Activated CD4-positive, alpha-beta T cell treated with anti-CD3 and anti-CD28 coated beads, Interleukin-2, amount 10 ng/mL, durations not matched to agents 7 days and 5 days (primary cell): Measurements from ENCODE around the gene SCT. TPM values are rescaled to one million over a fixed set of nuclear protein-coding genes. Genes with fewer than 3 reads are reported as not detected.

Source experiments
- CTCF ChIA-PET: fragments of 350-600 bp; sonication (Branson Sonifier 250); formaldehyde crosslinking; loops from one replicate; lab custom pipeline; 2021; ENCODE audit warnings: antibody characterized with exemption; lab: Charles Lee
- POLR2A ChIA-PET: fragments of 350-600 bp; sonication (Branson Sonifier 250); formaldehyde crosslinking; loops from one replicate; lab custom pipeline; 2021; ENCODE audit warnings: antibody characterized with exemption; lab: Charles Lee
- DNase-seq: peaks from one replicate; pipeline ENCODE4 v3.0.0-alpha.2; 2020
- H3K27ac Mint-ChIP-seq: one replicate; pipeline ENCODE4 v1.8.0; 2021; ENCODE audit warnings: mild to moderate bottlenecking, moderate library complexity, mixed read lengths
- H3K27me3 Mint-ChIP-seq: one replicate; pipeline ENCODE4 v1.8.0; 2021; ENCODE audit warnings: mixed read lengths
- H3K36me3 Mint-ChIP-seq: one replicate; pipeline ENCODE4 v1.8.0; 2021; ENCODE audit warnings: low read depth, mixed read lengths
- H3K4me1 Mint-ChIP-seq: one replicate; pipeline ENCODE4 v1.8.0; 2021; ENCODE audit warnings: mixed read lengths
- H3K4me3 Mint-ChIP-seq: one replicate; pipeline ENCODE4 v1.8.0; 2021; ENCODE audit warnings: mild to moderate bottlenecking, moderate library complexity, mixed read lengths
- H3K9me3 Mint-ChIP-seq: one replicate; pipeline ENCODE4 v1.8.0; 2021; ENCODE audit warnings: mixed read lengths
- total RNA-seq, 2 experiments: library from RNA; stranded (reverse); gene quantifications; one replicate each; pipeline ENCODE4 v1.2.3, GENCODE V29; 2021

Gene SCT
- total RNA-seq, 2 experiments from 2014 or later, result not detected

DNA sequence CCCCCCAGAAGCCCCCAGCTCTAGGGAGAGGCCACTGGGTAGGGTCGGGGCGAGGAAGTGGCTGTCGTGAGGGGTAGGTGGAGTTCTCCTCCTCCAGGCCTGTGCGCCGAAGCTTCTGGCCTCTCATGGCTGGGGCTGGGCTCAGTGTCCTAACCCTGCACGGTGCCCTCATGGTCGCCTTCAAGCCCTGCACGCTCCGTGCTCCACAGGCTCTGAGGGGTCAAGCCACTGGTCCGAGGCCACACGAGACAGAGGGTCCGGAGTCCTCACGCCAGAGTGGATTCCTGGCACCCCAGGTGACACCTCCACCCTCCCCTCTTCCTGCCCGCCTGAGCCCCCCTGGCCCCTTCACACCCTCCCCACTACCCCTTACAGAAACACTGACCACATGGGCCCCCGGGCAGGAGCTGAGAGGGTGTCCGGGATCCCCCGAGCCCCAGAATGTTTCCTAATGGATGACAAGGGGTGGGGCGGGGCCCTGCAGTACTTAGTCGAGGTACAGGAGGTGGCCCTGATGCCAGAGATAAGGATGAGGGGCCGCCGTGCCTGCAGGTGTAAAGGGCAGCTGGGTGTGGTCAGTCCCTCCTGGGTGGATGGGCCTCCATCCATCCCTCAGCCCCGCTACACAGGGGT, 1.2 kb downstream of the SCT start:
- DNase-seq, result no peak
- CTCF ChIA-PET, result interaction anchor here (0.6 to 0.8 kb wide), 2 partner anchors 10 to 68 kb away, joined by 3 read pairs; partner anchors contain the start of gene IRF7
- POLR2A ChIA-PET, result no interaction called here
- H3K27me3 Mint-ChIP-seq, result peaks cover 25% of the 10 kb centered on the region
- H3K4me1 Mint-ChIP-seq, result peaks cover 21% of the 10 kb centered on the region
- H3K9me3 Mint-ChIP-seq, result no peaks in the 10 kb centered on the region
- H3K27ac Mint-ChIP-seq, result no peak overlapping the region
- no peak overlapping the region for H3K4me3 Mint-ChIP-seq
- peaks cover 2% of the 10 kb centered on the region for H3K36me3 Mint-ChIP-seq

DNA sequence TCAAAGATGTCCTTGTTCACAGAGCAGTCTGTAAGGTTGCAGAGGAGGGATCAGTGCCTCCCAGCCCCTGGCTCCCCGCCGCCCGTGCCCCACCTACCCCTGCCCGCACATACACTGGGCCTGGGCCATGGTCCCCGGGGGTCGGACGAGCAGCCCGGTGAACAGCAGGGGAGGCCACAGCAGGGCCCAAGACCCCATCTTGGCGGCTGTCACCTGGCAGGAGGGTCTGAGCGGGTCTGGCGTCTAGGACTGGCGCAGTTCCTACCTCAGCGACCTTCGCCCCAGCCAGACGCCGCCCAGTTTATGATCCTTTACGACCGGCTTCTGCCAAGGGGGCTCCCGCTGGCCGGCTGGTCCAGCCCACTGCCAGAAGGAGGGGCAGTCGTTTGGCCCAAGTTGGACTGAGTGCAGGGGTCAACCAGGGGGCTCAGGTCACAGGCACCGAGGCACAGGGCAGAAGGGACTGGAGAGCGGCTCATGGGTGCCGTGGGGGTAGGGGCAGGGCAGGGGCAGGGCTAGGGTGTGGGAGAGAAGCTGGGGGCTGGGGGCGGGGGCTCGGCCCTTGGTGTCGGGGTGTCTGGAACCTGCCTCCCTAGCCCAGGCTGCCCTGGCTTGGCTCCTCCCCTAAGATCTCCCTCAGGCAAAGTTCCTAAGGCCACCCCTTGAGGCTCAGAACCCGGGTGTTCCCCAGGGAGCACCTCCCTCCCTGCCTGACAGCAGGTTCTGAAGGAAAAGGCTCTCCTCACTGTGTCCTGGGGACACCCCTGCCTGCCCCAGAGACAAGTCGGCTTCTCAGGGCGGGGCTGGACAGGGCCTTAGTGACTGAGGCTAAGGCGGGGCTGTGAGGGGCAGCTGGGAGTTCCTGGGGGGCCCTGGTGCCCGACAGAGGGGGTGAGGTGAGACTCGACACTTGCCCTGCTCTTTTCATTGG, 2.0 kb downstream of the SCT start, which contains the start of gene CDHR5:
CDHR5 (minus strand) TSS at position 251 of the 931 bp plus-strand sequence; CDS start at position 198, 53 bp downstream.
- POLR2A ChIA-PET, result no interaction called here
- peaks cover 25% of the 10 kb centered on the region for H3K27me3 Mint-ChIP-seq

DNA sequence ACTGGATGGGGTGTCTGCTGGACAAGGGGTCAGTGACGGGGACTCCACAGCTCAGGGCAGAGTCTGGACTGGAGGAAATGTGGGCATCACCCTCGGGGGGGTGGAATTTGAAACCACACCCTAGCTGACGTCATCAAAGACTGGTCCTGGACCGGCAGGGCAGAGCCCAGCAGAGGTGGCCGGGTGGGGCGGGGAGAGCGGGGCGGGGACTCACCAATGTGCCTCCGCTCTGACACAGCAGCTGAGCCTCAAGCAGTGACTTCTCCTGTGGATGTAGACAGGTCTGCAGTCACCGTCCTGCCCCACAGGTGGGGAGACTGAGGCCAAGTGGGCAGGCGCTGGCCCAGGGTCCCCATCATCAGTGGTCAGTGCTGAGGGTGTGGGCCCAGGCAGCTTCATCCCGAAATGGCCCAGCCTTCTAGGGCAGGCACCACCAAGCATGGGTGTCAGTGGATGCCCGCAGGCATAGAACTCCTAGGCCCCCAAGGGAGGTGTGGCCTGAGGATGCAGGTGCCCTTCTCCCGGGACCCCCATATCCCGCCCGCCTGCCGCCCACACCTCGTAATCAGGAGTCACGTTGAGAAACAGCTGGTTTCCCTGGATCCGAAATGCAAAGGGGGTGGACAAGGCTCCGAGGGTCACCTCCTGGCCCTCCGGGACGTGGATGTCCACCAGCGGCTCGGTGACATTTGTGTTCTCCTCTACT, 2.8 kb downstream of the SCT start:
- Mint-ChIP-seq H3K4me1 (peaks cover 15% of the 10 kb centered on the region), H3K9me3 (no peaks in the 10 kb centered on the region), H3K27ac (no peak overlapping the region), H3K27me3 (peaks cover 22% of the 10 kb centered on the region), H3K4me3 (no peak overlapping the region), H3K36me3 (no peaks in the 10 kb centered on the region)
- no peak for DNase-seq
- CTCF ChIA-PET, result interaction anchor here (1.9 kb wide), 1 partner anchor 72 kb away, joined by 8 read pairs; no protein-coding TSS in a partner anchor
- POLR2A ChIA-PET, result no interaction called here

More for the DNA sequence above, 2.0 kb downstream of the SCT start, which contains the start of gene CDHR5:
- no peak for DNase-seq
- peaks cover 2% of the 10 kb centered on the region for H3K36me3 Mint-ChIP-seq
- no peaks in the 10 kb centered on the region for H3K9me3 Mint-ChIP-seq
- CTCF ChIA-PET, result interaction anchor here (0.8 to 1.9 kb wide), 2 partner anchors 9 to 71 kb away, joined by 3 to 8 read pairs; partner anchors contain the start of gene IRF7
- H3K4me3 Mint-ChIP-seq, result no peak within 1 kb of the TSS
- H3K27ac Mint-ChIP-seq, result no peak within 1 kb of the TSS
- peaks cover 21% of the 10 kb centered on the region for H3K4me1 Mint-ChIP-seq

DNA sequence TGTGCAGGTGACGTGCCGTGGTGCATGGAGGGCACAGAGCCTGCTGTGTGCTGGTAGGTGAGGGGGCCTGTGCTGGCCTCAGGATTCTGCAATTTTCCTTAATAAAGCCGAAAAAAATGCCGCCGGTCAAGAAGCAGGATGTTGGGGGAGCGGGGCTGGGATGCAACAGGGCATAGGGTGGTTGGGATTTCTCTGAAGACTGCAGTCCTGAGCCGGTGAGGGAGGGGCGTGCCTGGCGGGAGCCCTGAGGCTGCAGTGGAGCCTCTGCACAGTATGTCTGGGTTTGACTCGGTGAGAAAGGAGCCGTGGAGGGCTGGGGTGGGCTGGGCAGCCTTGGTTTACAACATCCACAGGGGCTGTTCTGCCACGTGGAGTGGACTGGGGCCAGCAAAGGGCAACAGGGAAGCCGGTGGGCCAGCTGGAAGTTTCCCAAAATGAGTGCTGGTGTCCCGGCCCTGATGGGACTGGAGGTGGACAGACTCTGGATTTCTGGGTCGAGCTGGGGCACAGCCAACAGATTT, 3.6 kb downstream of the SCT start:
- Mint-ChIP-seq H3K36me3 (no peaks in the 10 kb centered on the region), H3K4me1 (peaks cover 8% of the 10 kb centered on the region), H3K27me3 (peaks cover 17% of the 10 kb centered on the region), H3K4me3 (no peak overlapping the region), H3K9me3 (no peaks in the 10 kb centered on the region), H3K27ac (no peak overlapping the region)
- CTCF ChIA-PET, result interaction anchor here (1.9 kb wide), 1 partner anchor 73 kb away, joined by 8 read pairs; no protein-coding TSS in a partner anchor
- DNase-seq, result no peak
- POLR2A ChIA-PET, result no interaction called here

DNA sequence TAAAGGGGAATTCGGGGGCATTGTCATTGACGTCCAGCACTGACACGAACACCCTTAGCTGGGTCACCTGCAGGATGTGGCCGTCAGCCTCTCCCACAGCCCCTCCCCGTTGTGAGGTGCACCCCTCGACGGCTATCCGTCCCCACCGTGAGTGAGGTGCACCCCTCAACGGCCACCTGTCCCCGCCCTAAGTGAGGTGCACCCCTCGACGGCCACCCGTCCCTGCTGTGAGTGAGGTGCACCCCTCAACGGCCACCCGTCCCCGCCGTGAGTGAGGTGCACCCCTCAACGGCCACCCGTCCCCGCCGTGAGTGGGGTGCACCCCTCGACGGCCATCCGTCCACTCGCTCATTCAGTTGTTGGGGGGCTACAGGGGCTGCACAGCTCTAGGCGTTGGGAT, 5.1 kb downstream of the SCT start:
- Mint-ChIP-seq H3K36me3 (no peaks in the 10 kb centered on the region), H3K4me1 (peaks cover 1% of the 10 kb centered on the region), H3K27ac (no peak overlapping the region), H3K9me3 (no peaks in the 10 kb centered on the region), H3K27me3 (peaks cover 7% of the 10 kb centered on the region), H3K4me3 (no peak overlapping the region)
- ChIA-PET CTCF (no interaction called here), POLR2A (no interaction called here)
- no peak for DNase-seq

DNA sequence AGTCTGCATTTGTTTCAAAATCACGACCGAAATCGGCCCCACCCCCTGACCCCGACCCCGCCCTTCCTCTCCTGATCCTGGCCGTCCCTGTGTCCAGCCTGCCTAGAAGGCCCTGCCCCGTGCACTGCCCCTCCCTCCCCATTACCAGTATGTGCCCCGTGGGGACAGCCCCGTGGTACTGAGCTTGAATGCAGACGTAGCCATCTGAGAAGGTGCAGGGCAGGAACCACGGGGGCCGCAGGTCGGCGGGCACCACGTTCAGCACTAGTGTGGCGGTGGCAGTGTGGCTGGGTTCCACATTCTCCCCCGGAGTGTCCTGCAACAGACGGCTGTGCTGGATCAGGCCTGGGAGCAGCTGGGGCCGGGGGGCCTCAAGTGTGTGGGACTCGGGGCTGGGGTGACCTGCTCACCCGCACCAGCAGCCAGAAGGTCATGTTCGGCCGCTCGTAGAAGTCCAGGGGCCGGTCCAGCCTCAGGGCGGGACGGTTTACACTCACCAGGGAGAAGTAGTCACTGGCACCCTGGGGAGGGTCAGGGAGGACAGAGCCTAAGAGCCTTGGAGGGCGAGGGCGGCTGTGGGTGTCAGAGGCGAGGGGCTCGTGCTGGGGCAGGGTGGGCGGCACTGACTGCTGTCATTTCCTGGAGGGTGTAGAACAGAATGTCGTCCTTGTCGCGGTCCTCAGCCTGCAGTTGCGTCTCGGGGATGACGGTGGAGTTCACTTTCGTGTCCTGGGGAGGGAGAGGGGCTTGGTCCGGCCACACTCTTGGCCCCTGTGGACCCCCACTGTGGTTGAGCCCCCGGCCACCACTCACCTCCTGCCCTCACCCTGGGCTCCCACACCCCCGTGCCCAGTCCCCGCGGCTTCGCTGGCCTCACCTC, 5.8 kb downstream of the SCT start:
- H3K27ac Mint-ChIP-seq, result no peak overlapping the region
- no peaks in the 10 kb centered on the region for H3K9me3 Mint-ChIP-seq
- POLR2A ChIA-PET, result interaction anchor here (0.8 kb wide), 1 partner anchor 8 kb away, joined by 7 read pairs; no protein-coding TSS in a partner anchor
- H3K36me3 Mint-ChIP-seq, result no peaks in the 10 kb centered on the region
- H3K4me3 Mint-ChIP-seq, result no peak overlapping the region
- DNase-seq, result no peak
- H3K27me3 Mint-ChIP-seq, result peaks cover 2% of the 10 kb centered on the region
- CTCF ChIA-PET, result no interaction called here
- H3K4me1 Mint-ChIP-seq, result peaks cover 8% of the 10 kb centered on the region

DNA sequence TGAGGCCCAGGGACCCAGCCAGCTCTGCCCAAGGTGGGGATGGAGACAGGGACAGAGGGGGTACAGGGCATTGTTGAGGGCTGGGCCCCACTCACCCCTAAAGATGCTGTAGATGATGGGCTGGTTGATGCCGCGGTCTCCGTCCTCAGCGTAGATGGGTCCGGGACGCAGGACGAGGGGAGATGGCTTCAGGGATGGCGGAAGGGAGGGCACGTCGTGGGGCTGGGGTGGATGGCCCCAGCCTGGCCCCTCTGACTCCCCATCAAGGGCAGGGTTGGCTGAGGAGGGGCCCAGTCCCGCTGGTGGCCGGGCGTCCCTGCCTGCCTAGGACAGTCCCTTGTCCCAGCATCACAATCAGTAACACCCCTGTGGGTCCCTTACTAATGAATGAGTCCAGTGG, 6.8 kb downstream of the SCT start:
- no peaks in the 10 kb centered on the region for H3K27me3 Mint-ChIP-seq
- H3K27ac Mint-ChIP-seq, result no peak overlapping the region
- ChIA-PET CTCF (no interaction called here), POLR2A (no interaction called here)
- H3K4me1 Mint-ChIP-seq, result peaks cover 12% of the 10 kb centered on the region
- H3K36me3 Mint-ChIP-seq, result peaks cover 3% of the 10 kb centered on the region
- H3K4me3 Mint-ChIP-seq, result no peak overlapping the region
- no peaks in the 10 kb centered on the region for H3K9me3 Mint-ChIP-seq
- no peak for DNase-seq

DNA sequence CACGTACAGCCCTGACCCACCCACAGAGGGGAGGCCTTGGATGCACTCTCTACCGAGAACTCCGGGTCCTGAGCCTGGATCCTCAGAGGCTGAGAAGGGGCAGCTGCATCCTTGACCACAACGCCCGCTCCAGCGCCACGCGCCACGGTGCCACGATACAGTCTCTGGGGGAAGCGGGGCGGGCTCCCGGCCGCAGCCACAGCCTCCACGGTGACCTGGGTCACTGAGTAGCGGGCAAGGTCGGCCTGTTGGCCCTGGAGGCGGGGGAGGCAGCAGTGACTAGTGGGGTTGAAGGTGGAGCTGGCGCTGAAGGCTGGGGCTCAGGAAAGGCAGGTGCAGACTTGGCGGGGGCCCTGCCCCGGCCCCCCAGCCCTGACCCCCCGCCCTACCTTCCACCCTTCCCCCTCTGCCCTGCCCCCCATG, 7.3 kb downstream of the SCT start:
- ChIA-PET POLR2A (no interaction called here), CTCF (no interaction called here)
- DNase-seq, result no peak
- no peaks in the 10 kb centered on the region for H3K27me3 Mint-ChIP-seq
- H3K36me3 Mint-ChIP-seq, result peaks cover 6% of the 10 kb centered on the region
- H3K27ac Mint-ChIP-seq, result no peak overlapping the region
- H3K4me3 Mint-ChIP-seq, result no peak overlapping the region
- H3K9me3 Mint-ChIP-seq, result no peaks in the 10 kb centered on the region
- peaks cover 12% of the 10 kb centered on the region for H3K4me1 Mint-ChIP-seq

DNA sequence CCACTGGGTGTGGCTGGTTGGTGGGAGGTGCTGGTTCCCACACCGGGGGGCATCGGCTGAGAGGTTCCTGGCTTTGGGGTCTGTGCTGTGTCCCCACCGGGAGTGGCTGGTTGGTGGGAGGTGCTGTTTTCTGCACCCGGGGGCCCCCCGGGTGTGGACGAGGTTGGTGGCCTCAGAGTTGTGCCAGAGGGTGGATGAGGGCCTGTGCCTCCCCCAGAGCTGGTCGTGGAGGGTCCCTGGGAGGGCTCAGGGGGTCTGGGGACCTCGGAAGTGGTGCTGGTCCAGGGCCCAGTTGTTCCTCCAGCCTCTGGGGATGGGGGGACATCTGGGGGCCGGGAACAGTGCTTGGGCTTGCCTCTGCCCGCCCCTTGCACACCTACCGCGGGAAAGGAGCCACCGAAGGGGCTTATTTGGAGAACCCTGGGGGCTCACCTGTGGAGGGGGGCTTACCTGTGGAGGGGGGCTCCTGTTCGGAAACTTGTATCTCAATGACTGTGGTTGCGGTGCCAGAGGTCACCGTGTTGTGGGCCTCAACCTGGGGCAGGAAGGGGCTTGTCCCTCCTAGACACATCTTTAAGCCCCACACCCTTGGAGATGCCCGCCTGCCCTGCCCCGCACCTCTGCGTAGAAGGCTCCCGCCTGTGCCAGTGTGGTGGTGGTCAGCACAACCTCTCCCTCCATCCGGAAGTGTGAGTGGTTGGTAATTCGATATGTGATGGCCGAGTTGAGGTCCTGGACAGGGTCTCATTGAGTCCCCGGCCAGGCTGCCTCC, 7.9 kb downstream of the SCT start:
- no peak overlapping the region for H3K27ac Mint-ChIP-seq
- H3K27me3 Mint-ChIP-seq, result no peaks in the 10 kb centered on the region
- no peaks in the 10 kb centered on the region for H3K9me3 Mint-ChIP-seq
- H3K4me3 Mint-ChIP-seq, result no peak overlapping the region
- ChIA-PET POLR2A (no interaction called here), CTCF (no interaction called here)
- peaks cover 12% of the 10 kb centered on the region for H3K36me3 Mint-ChIP-seq
- no peak for DNase-seq
- H3K4me1 Mint-ChIP-seq, result peaks cover 16% of the 10 kb centered on the region

DNA sequence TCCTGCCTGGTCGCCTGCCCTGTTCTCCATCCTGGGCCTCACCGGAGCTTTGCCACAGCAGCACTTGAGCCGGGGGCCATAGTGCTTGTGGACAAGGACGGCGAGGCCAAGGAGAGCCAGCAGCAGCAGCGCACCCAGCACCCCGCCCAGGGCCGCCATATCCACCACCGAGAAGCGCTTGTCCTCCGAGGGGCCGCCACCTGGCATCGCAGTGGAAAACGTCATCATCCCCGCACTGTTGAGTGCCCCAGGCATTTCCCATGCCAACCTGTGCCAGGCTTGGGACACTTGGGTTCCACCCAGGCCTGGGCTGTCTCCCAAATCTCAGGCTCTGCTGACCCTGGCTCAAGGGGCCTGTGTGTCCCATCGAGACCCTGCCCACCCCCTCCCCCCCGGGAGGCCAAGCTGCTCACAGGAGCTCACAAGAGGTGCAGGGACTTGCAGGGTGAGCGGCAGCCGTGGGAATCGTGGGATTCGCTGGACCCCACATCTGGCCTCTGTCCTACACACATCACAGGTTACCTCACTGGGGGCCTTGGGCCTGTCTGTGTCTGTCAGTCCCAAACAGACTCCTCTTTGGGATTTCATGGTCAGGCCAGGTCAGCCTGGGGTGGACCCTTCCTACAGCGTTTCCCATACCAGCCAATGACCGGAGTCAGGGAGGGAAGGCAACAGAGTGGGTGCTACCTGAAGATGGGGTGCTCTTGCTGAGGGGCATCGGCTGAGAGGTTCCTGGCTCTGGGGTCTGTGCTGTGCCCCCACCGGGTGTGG, 8.9 kb downstream of the SCT start:
- POLR2A ChIA-PET, result no interaction called here
- Mint-ChIP-seq H3K4me1 (peaks cover 22% of the 10 kb centered on the region), H3K4me3 (no peak overlapping the region), H3K36me3 (peaks cover 18% of the 10 kb centered on the region), H3K27me3 (no peaks in the 10 kb centered on the region), H3K27ac (peak overlapping the region; percentile 13), H3K9me3 (no peaks in the 10 kb centered on the region)
- no peak for DNase-seq
- CTCF ChIA-PET, result no interaction called here
